CD4-positive, alpha-beta T cell (primary cell): ENCODE data around the gene ASPHD1. TPM values are rescaled to one million over a fixed set of nuclear protein-coding genes. Genes with fewer than 3 reads are reported as not detected.
A peak's percentile ranks its signal among the peaks of the same experiment; 100 is the strongest.

Source experiments
- ATAC-seq: fragments of 200-7000 bp; cut with Tn5 transposase; one replicate; pipeline ENCODE4 v1.10.0; 2022; ENCODE audit warnings: mild to moderate bottlenecking; ENCODE audit not compliant: poor library complexity
- CTCF ChIA-PET: fragments of 350-600 bp; sonication (Branson Sonifier 250); formaldehyde crosslinking; loops from one replicate; lab custom pipeline; 2021; ENCODE audit warnings: antibody characterized with exemption, inconsistent platforms; lab: Charles Lee
- POLR2A ChIA-PET: fragments of 350-600 bp; sonication (Branson Sonifier 250); formaldehyde crosslinking; loops from one replicate; lab custom pipeline; 2021; ENCODE audit warnings: antibody characterized with exemption, inconsistent platforms; lab: Charles Lee
- DNase-seq, 14 experiments: peaks; one replicate each; pipeline ENCODE4 v3.0.0-alpha.2; 2013 to 2020; ENCODE audit warnings: mixed read lengths in 2 of 14
- H3K27ac ChIP-seq, 2 donors: one replicate each; pipeline versions ENCODE4 v1.5.1 to v1.7.0; 2013; ENCODE audit warnings: low read length in 2 of 2, low read depth in 1 of 2, mild to moderate bottlenecking in 1 of 2
- H3K27me3 ChIP-seq, 2 experiments: 1 replicate in 1 of 2; 2 replicates in 1 of 2; pipeline versions ENCODE4 v1.6.1 to v1.7.0; 2013; ENCODE audit warnings: low read length in 2 of 2, control low read depth in 1 of 2, mild to moderate bottlenecking in 1 of 2, moderate library complexity in 1 of 2; ENCODE audit not compliant: insufficient read depth in 2 of 2, control insufficient read depth in 1 of 2
- H3K36me3 ChIP-seq: one replicate; pipeline ENCODE4 v1.6.1; 2013; ENCODE audit warnings: low read length, control low read depth; ENCODE audit not compliant: insufficient read depth
- H3K4me1 ChIP-seq: one replicate; pipeline ENCODE4 v1.6.1; 2013; ENCODE audit warnings: low read length, control low read depth; ENCODE audit not compliant: insufficient read depth
- H3K4me3 ChIP-seq: one replicate; pipeline ENCODE4 v1.5.1; 2013; ENCODE audit warnings: mild to moderate bottlenecking, low read length, moderate library complexity
- H3K9me3 ChIP-seq, 2 experiments: 1 replicate in 1 of 2; 2 replicates in 1 of 2; pipeline versions ENCODE4 v1.6.1 to v1.7.0; 2013; ENCODE audit warnings: low read length in 2 of 2, mild to moderate bottlenecking in 2 of 2, control low read depth in 1 of 2, moderate library complexity in 1 of 2; ENCODE audit not compliant: control insufficient read depth in 1 of 2, insufficient read depth in 1 of 2
- H3K27ac Mint-ChIP-seq: one replicate; pipeline ENCODE4 v1.8.0; 2020; ENCODE audit warnings: mixed read lengths
- H3K27me3 Mint-ChIP-seq: one replicate; pipeline ENCODE4 v1.8.0; 2021; ENCODE audit warnings: mixed read lengths
- H3K36me3 Mint-ChIP-seq: one replicate; pipeline ENCODE4 v1.8.0; 2021; ENCODE audit warnings: low read depth, mixed read lengths
- H3K4me1 Mint-ChIP-seq: one replicate; pipeline ENCODE4 v1.8.0; 2021; ENCODE audit warnings: low read depth, mixed read lengths
- H3K4me3 Mint-ChIP-seq: one replicate; pipeline ENCODE4 v1.8.0; 2020; ENCODE audit warnings: mild to moderate bottlenecking, mixed read lengths
- H3K9me3 Mint-ChIP-seq: one replicate; pipeline ENCODE4 v1.8.0; 2020; ENCODE audit warnings: mixed read lengths
- CTCF ChIP-seq: fragments of 200-600 bp; IDR thresholded peaks from one replicate; pipeline ENCODE4 v1.8.0; 2022; ENCODE audit warnings: antibody characterized with exemption, mild to moderate bottlenecking
- intact Hi-C, 2 experiments: fragments of 100-400 bp; cut with DNase I in 1 of 2; cut with micrococcal nuclease in 1 of 2; formaldehyde crosslinking; loops; one replicate each; pipeline versions ENCODE4 v1.15.1 to v1.9.0; 2023 to 2025; cut with DNase I, micrococcal nuclease
- total RNA-seq, 174 experiments: library from RNA in 2 of 174; stranded (reverse) in 2 of 174; gene quantifications; one replicate each; pipeline ENCODE4 v1.2.3 and lab custom pipeline; 2021 to 2026

The ASPHD1 gene
- total RNA-seq, 2 experiments from 2014 or later, result not detected

- POLR2A ChIA-PET, result no interaction called here
Observed at GRCh38 chr16:29873319-29873718, 27.0 kb upstream of the ASPHD1 start.

GRCh38 chr16:29875206-29875605, 25.1 kb upstream of the ASPHD1 start:
- H3K9me3 Mint-ChIP-seq, result no peaks in the 10 kb centered on the region
- no peak overlapping the region for H3K4me3 Mint-ChIP-seq
- Histone ChIP-seq H3K27me3 (peaks cover 23 to 26% of the 10 kb centered on the region in 2 experiments), H3K27ac (no peak overlapping the region), H3K36me3 (no peaks in the 10 kb centered on the region), H3K4me3 (no peak overlapping the region), H3K4me1 (peaks cover 20% of the 10 kb centered on the region), H3K9me3 (peaks cover 0 to 10% of the 10 kb centered on the region in 2 experiments)
- H3K36me3 Mint-ChIP-seq, result no peaks in the 10 kb centered on the region
- peaks cover 23% of the 10 kb centered on the region for H3K27me3 Mint-ChIP-seq
- ATAC-seq (no peak), DNase-seq (no peak)
- TF ChIP-seq CTCF, result no peak
- peaks cover 18% of the 10 kb centered on the region for H3K4me1 Mint-ChIP-seq
- intact Hi-C loops, result no loop called here
- H3K27ac Mint-ChIP-seq, result no peak overlapping the region
- POLR2A ChIA-PET, result no interaction called here
- CTCF ChIA-PET, result no interaction called here

More at GRCh38 chr16:29873319-29873718, 27.0 kb upstream of the ASPHD1 start:
- Histone ChIP-seq H3K4me3 (no peak overlapping the region), H3K36me3 (no peaks in the 10 kb centered on the region), H3K27ac (no peak overlapping the region), H3K4me1 (peaks cover 20% of the 10 kb centered on the region), H3K27me3 (peaks cover 21 to 23% of the 10 kb centered on the region in 2 experiments), H3K9me3 (peaks cover 0 to 10% of the 10 kb centered on the region in 2 experiments)
- Mint-ChIP-seq H3K36me3 (no peaks in the 10 kb centered on the region), H3K9me3 (no peaks in the 10 kb centered on the region), H3K4me3 (no peak overlapping the region), H3K27me3 (peaks cover 18% of the 10 kb centered on the region), H3K4me1 (peaks cover 18% of the 10 kb centered on the region), H3K27ac (no peak overlapping the region)
- DNase-seq (no peak), ATAC-seq (no peak)
- CTCF ChIA-PET, result no interaction called here
- TF ChIP-seq CTCF, result no peak
- intact Hi-C loops, result no loop called here

DNA sequence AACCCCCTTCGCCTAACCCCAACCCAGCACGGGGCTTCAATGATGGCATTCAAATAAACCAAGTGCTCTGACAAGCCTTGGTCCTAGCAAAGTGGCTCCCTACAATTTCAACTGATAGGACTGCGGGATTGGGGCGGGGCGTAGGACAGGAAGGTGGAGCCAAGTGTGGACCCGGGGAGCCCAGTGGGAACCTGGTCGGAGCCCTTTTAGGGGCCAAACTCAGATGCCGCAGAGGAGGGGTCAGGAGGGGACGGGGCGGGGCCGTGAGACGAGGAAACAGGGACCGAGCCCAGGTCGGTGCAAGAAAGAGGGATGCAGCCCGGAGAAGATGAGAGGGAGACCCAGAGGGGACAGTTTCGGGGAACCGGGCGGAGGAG, 24.1 kb upstream of the ASPHD1 start:
- intact Hi-C loops, result no loop called here
- Mint-ChIP-seq H3K27ac (no peak overlapping the region), H3K4me3 (peak overlapping the region; percentile 54), H3K27me3 (peaks cover 27% of the 10 kb centered on the region), H3K4me1 (peaks cover 18% of the 10 kb centered on the region), H3K9me3 (no peaks in the 10 kb centered on the region), H3K36me3 (no peaks in the 10 kb centered on the region)
- Histone ChIP-seq H3K27ac (no peak overlapping the region), H3K27me3 (peaks cover 23 to 28% of the 10 kb centered on the region in 2 experiments), H3K9me3 (peaks cover 0 to 10% of the 10 kb centered on the region in 2 experiments), H3K4me1 (peaks cover 20% of the 10 kb centered on the region), H3K4me3 (peak overlapping the region; percentile 45), H3K36me3 (no peaks in the 10 kb centered on the region)
- ChIA-PET POLR2A (interaction anchor here (1.3 kb wide), 2 partner anchors 13 to 147 kb away, joined by 3 to 10 read pairs; partner anchors contain the start of gene CDIPT), CTCF (no interaction called here)
- no peak for TF ChIP-seq CTCF
- DNase-seq (peak in 1 of 14 experiments; percentile 12), ATAC-seq (no peak)
